Fibroblast of the aortic adventitia (primary cell): ENCODE data around the gene MIGA1. TPM values are rescaled to one million over a fixed set of nuclear protein-coding genes. Genes with fewer than 3 reads are reported as not detected.

Source experiments
- DNase-seq: peaks from one replicate; pipeline ENCODE4 v3.0.0-alpha.2; 2010; ENCODE audit warnings: low read depth
- H3K4me3 ChIP-seq: 2 replicates; pipeline ENCODE4 v1.5.1; 2011; ENCODE audit warnings: low read depth, mild to moderate bottlenecking, control low read depth, low read length, moderate library complexity
- total RNA-seq: library from RNA; depleted of rRNA; stranded (reverse); fragments of >200 nt; gene quantifications from 2 replicates; pipeline ENCODE4 v1.2.3, GENCODE V29; 2012; ENCODE audit warnings: low replicate concordance
- TF ChIP-seq, protein P1 (sequence below): IDR thresholded peaks from 2 replicates; pipeline ENCODE4 v1.5.1; 2011; ENCODE audit warnings: mild to moderate bottlenecking, low read length, control low read depth, inconsistent platforms; ENCODE audit not compliant: insufficient read depth

The MIGA1 gene
- total RNA-seq, 1 donor, result 19.3 TPM

GRCh38 chr1:77888081-77888780 is 108.8 kb downstream of the MIGA1 start, which contains the start of gene NEXN:
NEXN (plus strand) TSS chr1:77888624; CDS start chr1:77916107, 27,483 bp downstream.
- peak; percentile 87 for DNase-seq
- TF ChIP-seq, protein P1, sequence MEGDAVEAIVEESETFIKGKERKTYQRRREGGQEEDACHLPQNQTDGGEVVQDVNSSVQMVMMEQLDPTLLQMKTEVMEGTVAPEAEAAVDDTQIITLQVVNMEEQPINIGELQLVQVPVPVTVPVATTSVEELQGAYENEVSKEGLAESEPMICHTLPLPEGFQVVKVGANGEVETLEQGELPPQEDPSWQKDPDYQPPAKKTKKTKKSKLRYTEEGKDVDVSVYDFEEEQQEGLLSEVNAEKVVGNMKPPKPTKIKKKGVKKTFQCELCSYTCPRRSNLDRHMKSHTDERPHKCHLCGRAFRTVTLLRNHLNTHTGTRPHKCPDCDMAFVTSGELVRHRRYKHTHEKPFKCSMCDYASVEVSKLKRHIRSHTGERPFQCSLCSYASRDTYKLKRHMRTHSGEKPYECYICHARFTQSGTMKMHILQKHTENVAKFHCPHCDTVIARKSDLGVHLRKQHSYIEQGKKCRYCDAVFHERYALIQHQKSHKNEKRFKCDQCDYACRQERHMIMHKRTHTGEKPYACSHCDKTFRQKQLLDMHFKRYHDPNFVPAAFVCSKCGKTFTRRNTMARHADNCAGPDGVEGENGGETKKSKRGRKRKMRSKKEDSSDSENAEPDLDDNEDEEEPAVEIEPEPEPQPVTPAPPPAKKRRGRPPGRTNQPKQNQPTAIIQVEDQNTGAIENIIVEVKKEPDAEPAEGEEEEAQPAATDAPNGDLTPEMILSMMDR, result peak; percentile 29
- peak within 1 kb of the TSS; percentile 88 for H3K4me3 ChIP-seq

- TF ChIP-seq, protein P1, result no peak
- DNase-seq, result peak; percentile 80
- H3K4me3 ChIP-seq, result peak overlapping the region; percentile 88
Measured at GRCh38 chr1:77888781-77889642, 109.6 kb downstream of the MIGA1 start.

DNA sequence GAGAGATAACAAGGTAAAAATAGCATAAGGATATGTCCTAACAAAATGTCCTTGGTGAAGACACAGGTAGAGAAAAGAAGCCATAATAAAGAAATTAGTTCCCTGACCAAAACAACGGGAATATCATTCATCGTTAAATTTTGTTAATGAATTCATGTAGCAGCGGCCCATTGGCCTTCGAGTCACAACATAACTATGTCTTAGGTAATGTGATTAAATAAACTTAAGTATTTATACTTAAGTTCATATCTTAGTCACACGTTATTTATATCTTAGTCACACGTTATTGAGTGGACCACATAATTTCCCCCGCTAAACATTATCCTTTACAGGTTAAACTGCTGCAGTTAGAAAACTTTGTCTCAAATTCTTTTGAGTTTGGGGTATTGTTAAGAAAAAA is 110.2 kb downstream of the MIGA1 start:
- peak overlapping the region; percentile 88 for H3K4me3 ChIP-seq
- DNase-seq, result peak; percentile 78
- TF ChIP-seq, protein P1, result no peak

DNA sequence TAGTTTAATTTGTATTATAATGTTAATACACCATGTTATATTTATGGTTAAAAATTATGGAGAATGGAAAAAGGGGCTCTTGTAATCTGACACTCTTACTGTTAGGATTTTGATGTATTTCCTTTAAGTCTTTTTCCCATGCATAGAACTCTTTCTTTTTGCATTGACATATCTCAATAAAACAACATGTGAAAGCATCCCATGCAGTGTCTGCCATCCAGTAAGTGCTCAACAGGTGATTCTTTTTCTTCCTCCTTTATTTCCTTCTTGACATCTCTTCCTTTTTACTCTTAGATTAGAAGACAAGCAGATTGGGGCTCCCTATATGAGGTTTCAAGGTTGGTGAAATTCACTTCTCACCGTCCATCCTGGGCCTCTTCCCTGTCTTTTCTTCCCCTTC is 111.8 kb downstream of the MIGA1 start:
- DNase-seq, result no peak
- H3K4me3 ChIP-seq, result no peak overlapping the region
- TF ChIP-seq, protein P1, result no peak

DNA sequence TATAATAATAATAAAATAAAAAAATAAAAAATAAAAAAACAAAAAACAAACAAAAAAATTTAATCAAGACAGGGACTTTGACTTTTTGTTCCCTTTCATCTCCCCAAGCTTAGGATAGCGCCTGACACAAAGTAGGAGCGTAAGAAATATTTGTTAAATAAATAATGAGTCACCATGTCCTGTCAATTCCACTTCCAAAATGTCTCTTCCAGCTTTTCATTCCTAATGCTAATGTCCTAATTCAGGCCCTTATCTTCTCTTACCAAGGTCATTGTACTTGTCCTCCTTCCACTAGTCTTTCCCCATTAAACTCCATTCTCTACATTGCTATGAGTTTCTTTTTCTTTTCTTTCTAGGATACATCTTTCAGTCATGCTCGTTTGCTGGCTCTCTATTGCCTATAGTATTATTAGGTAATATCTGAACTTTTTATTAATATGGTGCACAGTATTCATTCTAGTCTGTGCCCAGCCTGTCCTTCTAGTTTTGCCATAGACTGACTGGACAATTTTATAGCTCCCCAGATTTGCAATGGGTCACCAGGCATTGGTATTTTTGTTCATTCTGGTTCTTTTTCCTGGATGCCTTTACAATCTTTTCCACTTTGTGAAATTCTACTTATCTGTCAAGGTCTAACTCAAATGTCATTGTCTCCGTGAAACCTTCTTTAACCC is 120.3 kb downstream of the MIGA1 start:
- TF ChIP-seq, protein P1, result no peak
- DNase-seq, result no peak
- H3K4me3 ChIP-seq, result no peak overlapping the region

GRCh38 chr1:77900687-77901293 is 121.3 kb downstream of the MIGA1 start:
- DNase-seq, result peak; percentile 81
- TF ChIP-seq, protein P1, result peak; percentile 82
- H3K4me3 ChIP-seq, result no peak overlapping the region
